ENCODE measurements around the gene HSF4.

HSF4 gene

GRCh38 chr16:67157106-67157748 lies 7.3 kb upstream of the HSF4 start:
- H3K36me3 ChIP-seq (ENCODE audit: control insufficient read depth, insufficient read depth, low read length), result no peaks in the 10 kb centered on the region
- no peak overlapping the region for H4K5ac ChIP-seq (ENCODE audit: low read length)
- no peak overlapping the region for H2BK15ac ChIP-seq (replicated peaks; ENCODE audit: low read depth)
- no peaks in the 10 kb centered on the region for H3K79me2 ChIP-seq (ENCODE audit: control insufficient read depth, insufficient read depth, low read length)
- H3K27me3 ChIP-seq (ENCODE audit: insufficient read depth, low read length, poor library complexity), result peaks cover 56% of the 10 kb centered on the region
- H3K79me1 ChIP-seq (ENCODE audit: low read length), result no peaks in the 10 kb centered on the region
- H4K8ac ChIP-seq (ENCODE audit: low read depth, low read length), result no peak overlapping the region
- no peak overlapping the region for H2AK5ac ChIP-seq (ENCODE audit: low read length)
- H2BK120ac ChIP-seq (ENCODE audit: low read depth, low read length), result no peak overlapping the region
- no peak overlapping the region for H3K4me3 ChIP-seq (ENCODE audit: low read length)
- no peak overlapping the region for H3K56ac ChIP-seq (ENCODE audit: low read length)
- no peaks in the 10 kb centered on the region for H3K4me1 ChIP-seq (ENCODE audit: control insufficient read depth, low read depth, low read length)
- H3K9ac ChIP-seq (ENCODE audit: low read length), result no peak overlapping the region
- WGBS (ENCODE audit: extremely low coverage, insufficient coverage, low lambda C conversion rate), result no CpG with 5 or more reads among the region's 7 CpGs
- no peak overlapping the region for H3K27ac ChIP-seq (ENCODE audit: low read depth, low read length)
- H3K4ac ChIP-seq (ENCODE audit: low read depth, low read length), result no peak overlapping the region
- no peak overlapping the region for H2BK5ac ChIP-seq (ENCODE audit: low read length)
- no peak for DNase-seq
- no peak overlapping the region for H3K18ac ChIP-seq (ENCODE audit: low read length)
- H3K4me2 ChIP-seq (ENCODE audit: low read length), result no peak overlapping the region
- no peak overlapping the region for H3K23ac ChIP-seq (ENCODE audit: low read length)

- Histone ChIP-seq H3K9ac (ENCODE audit: low read length) (no peak overlapping the region), H3K23ac (ENCODE audit: low read length) (no peak overlapping the region), H3K4me1 (ENCODE audit: control insufficient read depth, low read depth, low read length) (no peaks in the 10 kb centered on the region), H2BK120ac (ENCODE audit: low read depth, low read length) (no peak overlapping the region), H4K5ac (ENCODE audit: low read length) (no peak overlapping the region), H3K79me1 (ENCODE audit: low read length) (no peaks in the 10 kb centered on the region), H3K4me3 (ENCODE audit: low read length) (no peak overlapping the region), H3K18ac (ENCODE audit: low read length) (no peak overlapping the region), H3K27ac (ENCODE audit: low read depth, low read length) (no peak overlapping the region), H3K56ac (ENCODE audit: low read length) (no peak overlapping the region), H3K4me2 (ENCODE audit: low read length) (no peak overlapping the region), H2BK15ac (replicated peaks; ENCODE audit: low read depth) (no peak overlapping the region), H3K27me3 (ENCODE audit: insufficient read depth, low read length, poor library complexity) (peaks cover 60% of the 10 kb centered on the region), H2BK5ac (ENCODE audit: low read length) (no peak overlapping the region), H4K8ac (ENCODE audit: low read depth, low read length) (no peak overlapping the region), H3K4ac (ENCODE audit: low read depth, low read length) (no peak overlapping the region), H2AK5ac (ENCODE audit: low read length) (no peak overlapping the region), H3K79me2 (ENCODE audit: control insufficient read depth, insufficient read depth, low read length) (no peaks in the 10 kb centered on the region), H3K36me3 (ENCODE audit: control insufficient read depth, insufficient read depth, low read length) (no peaks in the 10 kb centered on the region)
- no CpG with 5 or more reads among the region's 7 CpGs for WGBS (ENCODE audit: extremely low coverage, insufficient coverage, low lambda C conversion rate)
- no peak for DNase-seq
These were observed 6.5 kb upstream of the HSF4 start for GRCh38 chr16:67157892-67158635.

- H3K79me2 ChIP-seq (ENCODE audit: control insufficient read depth, insufficient read depth, low read length), result no peaks in the 10 kb centered on the region
- H3K18ac ChIP-seq (ENCODE audit: low read length), result no peak overlapping the region
- no peaks in the 10 kb centered on the region for H3K36me3 ChIP-seq (ENCODE audit: control insufficient read depth, insufficient read depth, low read length)
- H3K27ac ChIP-seq (ENCODE audit: low read depth, low read length), result no peak overlapping the region
- H3K56ac ChIP-seq (ENCODE audit: low read length), result peak overlapping the region; percentile 80
- H3K4me3 ChIP-seq (ENCODE audit: low read length), result peak overlapping the region; percentile 37
- H2BK15ac ChIP-seq (replicated peaks; ENCODE audit: low read depth), result no peak overlapping the region
- no peak overlapping the region for H2BK120ac ChIP-seq (ENCODE audit: low read depth, low read length)
- H3K79me1 ChIP-seq (ENCODE audit: low read length), result no peaks in the 10 kb centered on the region
- no peak overlapping the region for H4K8ac ChIP-seq (ENCODE audit: low read depth, low read length)
- peak; percentile 32 for DNase-seq
- H3K4me1 ChIP-seq (ENCODE audit: control insufficient read depth, low read depth, low read length), result no peaks in the 10 kb centered on the region
- no CpG with 5 or more reads among the region's 34 CpGs for whole genome bisulfite sequencing (ENCODE audit: extremely low coverage, insufficient coverage, low lambda C conversion rate)
- peak overlapping the region; percentile 65 for H3K9ac ChIP-seq (ENCODE audit: low read length)
- H3K4ac ChIP-seq (ENCODE audit: low read depth, low read length), result no peak overlapping the region
- H3K27me3 ChIP-seq (ENCODE audit: insufficient read depth, low read length, poor library complexity), result peaks cover 61% of the 10 kb centered on the region
- no peak overlapping the region for H3K23ac ChIP-seq (ENCODE audit: low read length)
- no peak overlapping the region for H4K5ac ChIP-seq (ENCODE audit: low read length)
- no peak overlapping the region for H2AK5ac ChIP-seq (ENCODE audit: low read length)
- H2BK5ac ChIP-seq (ENCODE audit: low read length), result no peak overlapping the region
- H3K4me2 ChIP-seq (ENCODE audit: low read length), result peak overlapping the region; percentile 55
These were observed 5.6 kb upstream of the HSF4 start for GRCh38 chr16:67158637-67159600.

- Histone ChIP-seq H3K18ac (ENCODE audit: low read length) (no peak overlapping the region), H3K56ac (ENCODE audit: low read length) (no peak overlapping the region), H3K4me1 (ENCODE audit: control insufficient read depth, low read depth, low read length) (no peaks in the 10 kb centered on the region), H3K79me1 (ENCODE audit: low read length) (no peaks in the 10 kb centered on the region), H3K36me3 (ENCODE audit: control insufficient read depth, insufficient read depth, low read length) (no peaks in the 10 kb centered on the region), H3K4me2 (ENCODE audit: low read length) (no peak overlapping the region), H4K5ac (ENCODE audit: low read length) (no peak overlapping the region), H2BK15ac (replicated peaks; ENCODE audit: low read depth) (no peak overlapping the region), H4K8ac (ENCODE audit: low read depth, low read length) (no peak overlapping the region), H3K4ac (ENCODE audit: low read depth, low read length) (no peak overlapping the region), H2BK120ac (ENCODE audit: low read depth, low read length) (no peak overlapping the region), H3K79me2 (ENCODE audit: control insufficient read depth, insufficient read depth, low read length) (no peaks in the 10 kb centered on the region), H2BK5ac (ENCODE audit: low read length) (no peak overlapping the region), H3K23ac (ENCODE audit: low read length) (no peak overlapping the region), H3K27me3 (ENCODE audit: insufficient read depth, low read length, poor library complexity) (peaks cover 65% of the 10 kb centered on the region), H3K27ac (ENCODE audit: low read depth, low read length) (no peak overlapping the region), H2AK5ac (ENCODE audit: low read length) (no peak overlapping the region), H3K4me3 (ENCODE audit: low read length) (no peak overlapping the region), H3K9ac (ENCODE audit: low read length) (no peak overlapping the region)
- WGBS (ENCODE audit: extremely low coverage, insufficient coverage, low lambda C conversion rate), result no CpG with 5 or more reads among the region's 25 CpGs
- peak; percentile 34 for DNase-seq
These were observed 2.9 kb upstream of the HSF4 start for GRCh38 chr16:67161595-67162058.

GRCh38 chr16:67162506-67163163 lies 1.9 kb upstream of the HSF4 start:
- no peak overlapping the region for H2AK5ac ChIP-seq (ENCODE audit: low read length)
- no peak overlapping the region for H2BK15ac ChIP-seq (replicated peaks; ENCODE audit: low read depth)
- peak overlapping the region; percentile 32 for H3K9ac ChIP-seq (ENCODE audit: low read length)
- H4K8ac ChIP-seq (ENCODE audit: low read depth, low read length), result no peak overlapping the region
- WGBS (ENCODE audit: extremely low coverage, insufficient coverage, low lambda C conversion rate), result no CpG with 5 or more reads among the region's 44 CpGs
- H2BK5ac ChIP-seq (ENCODE audit: low read length), result no peak overlapping the region
- H3K23ac ChIP-seq (ENCODE audit: low read length), result no peak overlapping the region
- H3K79me1 ChIP-seq (ENCODE audit: low read length), result no peaks in the 10 kb centered on the region
- peak overlapping the region; percentile 78 for H3K4me2 ChIP-seq (ENCODE audit: low read length)
- H3K27ac ChIP-seq (ENCODE audit: low read depth, low read length), result no peak overlapping the region
- H3K4ac ChIP-seq (ENCODE audit: low read depth, low read length), result no peak overlapping the region
- peaks cover 65% of the 10 kb centered on the region for H3K27me3 ChIP-seq (ENCODE audit: insufficient read depth, low read length, poor library complexity)
- H3K79me2 ChIP-seq (ENCODE audit: control insufficient read depth, insufficient read depth, low read length), result no peaks in the 10 kb centered on the region
- H4K5ac ChIP-seq (ENCODE audit: low read length), result no peak overlapping the region
- H2BK120ac ChIP-seq (ENCODE audit: low read depth, low read length), result no peak overlapping the region
- H3K36me3 ChIP-seq (ENCODE audit: control insufficient read depth, insufficient read depth, low read length), result no peaks in the 10 kb centered on the region
- H3K56ac ChIP-seq (ENCODE audit: low read length), result peak overlapping the region; percentile 70
- H3K4me3 ChIP-seq (ENCODE audit: low read length), result no peak overlapping the region
- peak; percentile 26 for DNase-seq
- no peak overlapping the region for H3K18ac ChIP-seq (ENCODE audit: low read length)
- H3K4me1 ChIP-seq (ENCODE audit: control insufficient read depth, low read depth, low read length), result no peaks in the 10 kb centered on the region

Data from mesendoderm (in vitro differentiated cells).